ENCODE results near the gene ASPSCR1.
"Not testable (repeated sequence)": the region's sequence is repeated elsewhere in the genome, so short reads cannot be mapped to it uniquely, and the experiment has no call there.

ASPSCR1 gene

DNA sequence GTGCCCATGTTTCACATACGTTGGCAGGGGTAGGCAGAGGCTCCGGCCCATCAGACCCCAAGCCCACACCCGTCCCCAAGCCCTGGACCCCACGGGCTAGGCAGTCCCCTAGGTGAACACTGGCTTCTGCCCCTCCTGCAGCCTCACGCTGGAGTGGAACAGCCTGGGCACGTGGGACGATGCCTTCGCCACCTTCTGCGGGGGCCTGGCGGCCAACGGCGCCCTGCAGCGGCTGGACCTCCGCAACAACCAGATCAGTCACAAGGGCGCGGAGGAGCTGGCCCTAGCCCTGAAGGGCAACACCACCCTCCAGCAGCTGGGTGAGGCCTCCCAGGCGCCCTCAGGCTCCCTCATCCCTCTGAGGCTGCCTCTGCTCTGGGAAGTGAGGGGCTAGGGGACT, 47.4 kb downstream of the ASPSCR1 start:
- no peak for DNase-seq (ENCODE audit: low read depth)

DNA sequence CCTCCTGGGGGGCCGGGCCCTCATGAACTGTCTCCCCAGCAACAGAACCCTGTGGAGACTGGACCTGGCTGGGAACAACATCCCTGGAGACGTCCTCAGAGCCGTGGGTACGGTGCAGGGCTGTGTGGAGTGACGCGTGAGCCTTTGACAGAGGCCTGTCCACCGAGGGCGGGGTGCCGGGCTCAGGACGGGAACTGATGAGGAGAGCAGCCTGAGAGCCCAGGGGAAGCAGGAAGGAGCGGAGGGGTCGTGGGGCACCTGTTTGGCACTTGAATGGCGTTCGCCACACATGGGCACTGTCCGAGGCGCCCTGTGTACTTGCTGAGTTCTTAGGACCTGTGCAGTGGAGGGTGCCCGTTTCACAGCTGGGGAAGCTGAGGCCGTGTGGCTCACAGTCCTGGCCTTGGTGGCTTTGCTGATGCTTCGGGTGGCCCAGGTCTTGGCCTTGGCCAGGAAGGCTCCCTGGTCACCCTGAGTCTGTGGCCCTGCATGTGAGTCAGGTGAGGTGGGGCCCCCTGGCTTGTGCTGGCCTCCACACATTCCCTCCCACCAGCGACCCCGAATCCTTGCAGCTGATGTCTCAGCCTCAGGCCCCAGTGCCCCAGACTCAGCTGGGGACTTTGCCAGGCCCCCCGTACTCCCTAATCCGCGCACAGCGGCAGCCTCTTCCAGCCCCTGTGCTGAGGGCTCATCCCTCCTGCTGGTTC, 48.1 kb downstream of the ASPSCR1 start:
- no peak for DNase-seq (ENCODE audit: low read depth)

- DNase-seq (ENCODE audit: low read depth), result no peak
Measured at GRCh38 chr17:82028246-82028645, 50.8 kb downstream of the ASPSCR1 start.

DNA sequence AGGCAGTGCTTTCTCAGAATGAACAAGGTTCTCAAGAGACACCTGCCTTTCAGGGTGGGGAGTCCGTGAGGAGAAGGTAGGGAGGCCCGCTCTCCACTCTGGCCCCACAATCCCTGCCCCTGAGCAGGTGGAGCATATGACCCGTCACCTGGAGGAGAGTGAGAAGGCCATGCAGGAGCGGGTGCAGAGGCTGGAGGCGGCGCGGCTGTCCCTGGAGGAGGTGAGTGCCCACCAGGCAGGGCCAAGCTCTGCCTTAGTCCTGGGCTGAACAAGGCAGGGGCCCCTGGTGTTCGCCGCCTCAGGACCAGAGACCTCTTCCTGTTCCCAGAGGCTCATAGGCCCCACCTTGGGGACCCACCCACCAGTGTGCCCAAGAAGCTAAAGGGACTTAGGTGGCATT, 51.5 kb downstream of the ASPSCR1 start:
- no peak for DNase-seq (ENCODE audit: low read depth)

DNA sequence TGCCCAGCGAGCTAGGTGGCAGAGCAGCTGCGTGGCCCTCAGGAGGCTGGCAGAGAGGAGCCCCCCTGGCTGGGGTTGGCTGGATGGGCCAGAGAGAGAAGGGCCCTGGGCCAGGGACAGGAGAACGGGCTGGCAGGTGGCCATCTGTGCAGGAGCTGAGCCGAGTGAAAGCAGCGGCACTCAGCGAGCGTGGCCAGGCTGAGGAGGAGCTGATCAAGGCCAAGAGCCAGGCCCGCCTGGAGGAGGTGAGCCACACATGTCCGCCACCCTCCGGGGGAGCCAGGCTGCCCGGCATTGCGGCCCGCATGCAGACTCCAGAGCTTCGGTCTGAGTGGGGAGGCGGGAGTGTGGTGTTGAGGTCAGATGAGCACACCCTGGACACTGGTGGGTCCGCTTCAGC, 52.0 kb downstream of the ASPSCR1 start:
- DNase-seq (ENCODE audit: low read depth), result no peak

- no peak for DNase-seq (ENCODE audit: low read depth)
Measured at GRCh38 chr17:82029990-82030469, 52.6 kb downstream of the ASPSCR1 start.

GRCh38 chr17:82030470-82031302, 53.3 kb downstream of the ASPSCR1 start:
- DNase-seq (ENCODE audit: low read depth), result peak; percentile 84

- no peak for DNase-seq (ENCODE audit: low read depth)
Measured at GRCh38 chr17:82031303-82031884, 54.0 kb downstream of the ASPSCR1 start, which contains the start of gene RAC3. TSS of gene RAC3 (plus strand) at chr17:82031678. CDS start at chr17:82031762, 84 bp downstream.

GRCh38 chr17:82031885-82032627, 54.6 kb downstream of the ASPSCR1 start:
- DNase-seq (ENCODE audit: low read depth), result no peak

GRCh38 chr17:82033359-82034085, 56.1 kb downstream of the ASPSCR1 start:
- DNase-seq (ENCODE audit: low read depth), result no peak

DNA sequence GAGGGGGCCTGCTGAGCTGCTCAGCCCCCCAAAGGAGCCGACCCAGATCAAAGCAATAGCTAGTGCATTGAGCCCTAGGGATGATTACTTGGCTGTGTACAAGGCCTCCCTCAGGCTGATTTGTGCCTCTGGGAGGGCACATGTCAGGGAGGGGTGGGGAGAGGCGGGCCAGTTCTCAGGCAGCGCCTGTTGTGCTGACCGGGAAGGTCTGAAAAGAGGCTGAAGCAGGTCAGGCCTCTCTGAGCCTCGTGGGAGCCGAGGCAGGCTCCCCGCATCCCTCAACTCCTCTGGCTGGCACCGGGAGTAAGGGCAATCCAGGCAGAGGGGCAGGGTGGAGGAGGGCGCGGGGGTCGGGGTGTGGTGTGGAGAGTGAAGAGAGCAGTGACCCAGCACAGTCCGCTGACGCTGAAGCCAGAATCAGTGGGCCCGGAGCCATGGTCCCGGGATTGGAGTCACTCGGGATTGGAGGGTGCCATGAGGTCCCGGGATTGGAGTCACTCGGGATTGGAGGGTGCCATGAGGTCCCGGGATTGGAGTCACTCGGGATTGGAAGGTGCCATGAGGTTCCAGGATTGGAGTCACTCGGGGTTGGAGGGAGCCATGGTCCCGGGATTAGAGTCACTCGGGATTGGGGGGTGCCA, 57.1 kb downstream of the ASPSCR1 start:
- DNase-seq (ENCODE audit: low read depth), result no peak

GRCh38 chr17:82035488-82035887, 58.1 kb downstream of the ASPSCR1 start:
- no peak for DNase-seq (ENCODE audit: low read depth)

- no peak for DNase-seq (ENCODE audit: low read depth)
Measured at GRCh38 chr17:82035956-82036633, 58.7 kb downstream of the ASPSCR1 start.

DNA sequence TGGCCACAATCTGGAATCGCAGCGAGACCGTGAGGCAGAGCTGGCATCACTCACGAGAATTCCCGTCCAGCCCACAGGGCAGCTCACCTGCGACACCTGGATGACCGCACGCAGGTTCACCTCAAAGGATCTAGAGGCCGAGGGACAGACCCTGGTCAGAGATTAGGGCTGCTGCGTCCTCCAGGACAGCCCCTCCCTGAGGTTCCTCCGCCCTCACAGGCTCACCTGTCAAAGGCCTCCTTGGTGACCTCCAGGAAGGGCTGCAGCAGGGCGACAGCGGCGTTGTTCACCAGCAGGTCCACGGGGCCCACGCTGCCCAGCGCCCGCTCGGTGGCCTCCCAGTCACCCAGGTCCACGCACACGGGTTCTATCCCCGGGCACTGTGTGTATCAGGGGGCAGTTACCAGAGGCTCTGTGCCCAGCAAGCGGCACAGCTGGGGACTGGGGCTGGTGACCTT, 59.2 kb downstream of the ASPSCR1 start:
- DNase-seq (ENCODE audit: low read depth), result no peak

- DNase-seq (ENCODE audit: low read depth), result peak; percentile 86
Measured at GRCh38 chr17:82037092-82037888, 59.9 kb downstream of the ASPSCR1 start, which contains the start of gene DCXR. TSS of gene DCXR (minus strand) at chr17:82037697. CDS start at chr17:82037682, 15 bp downstream.

DNA sequence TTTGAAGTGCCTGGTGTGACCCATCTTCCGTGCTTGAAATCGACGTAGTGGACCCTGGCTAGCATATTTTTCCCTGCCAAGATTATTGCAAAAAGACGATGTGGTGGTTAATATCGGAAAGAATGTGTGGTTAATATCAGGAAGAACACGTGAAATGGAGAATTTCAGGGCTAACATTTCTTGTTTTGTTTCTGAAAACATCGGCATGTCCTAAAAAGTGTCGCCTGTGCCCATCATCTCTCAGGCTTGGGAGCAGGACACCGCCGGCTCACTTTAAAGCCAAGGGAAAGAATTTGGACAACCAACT, 60.4 kb downstream of the ASPSCR1 start:
- DNase-seq (ENCODE audit: low read depth), result no peak

DNA sequence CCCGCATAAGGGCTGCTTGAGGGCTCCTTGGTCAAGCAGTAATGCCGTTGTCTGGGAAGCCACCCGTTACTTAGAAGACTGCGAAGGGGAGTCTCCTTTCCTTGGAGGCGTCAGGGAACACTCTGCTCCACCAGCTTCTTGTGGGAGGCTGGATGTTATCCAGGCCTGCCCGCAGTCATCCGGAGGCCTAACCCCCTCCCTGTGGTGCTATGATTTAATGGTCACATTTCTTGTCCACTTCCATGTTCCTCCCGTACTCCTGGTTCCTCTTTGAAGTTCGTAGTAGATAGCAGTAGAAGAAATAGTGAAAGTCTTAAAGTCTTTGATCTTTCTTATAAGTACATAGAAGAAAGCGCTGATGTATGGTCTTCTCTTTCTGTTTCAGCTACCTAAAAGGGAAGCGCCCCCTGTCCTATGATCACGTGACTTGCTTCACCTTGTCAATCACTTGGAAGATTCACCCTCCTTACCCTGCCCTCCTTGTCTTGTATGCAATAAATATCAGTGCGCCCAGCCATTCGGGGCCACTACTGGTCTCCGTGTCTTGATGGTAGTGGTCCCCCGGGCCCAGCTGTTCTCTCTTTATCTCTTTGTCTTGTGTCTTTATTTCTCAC, 61.5 kb downstream of the ASPSCR1 start:
- not testable (repeated sequence) for DNase-seq (ENCODE audit: low read depth)

DNA sequence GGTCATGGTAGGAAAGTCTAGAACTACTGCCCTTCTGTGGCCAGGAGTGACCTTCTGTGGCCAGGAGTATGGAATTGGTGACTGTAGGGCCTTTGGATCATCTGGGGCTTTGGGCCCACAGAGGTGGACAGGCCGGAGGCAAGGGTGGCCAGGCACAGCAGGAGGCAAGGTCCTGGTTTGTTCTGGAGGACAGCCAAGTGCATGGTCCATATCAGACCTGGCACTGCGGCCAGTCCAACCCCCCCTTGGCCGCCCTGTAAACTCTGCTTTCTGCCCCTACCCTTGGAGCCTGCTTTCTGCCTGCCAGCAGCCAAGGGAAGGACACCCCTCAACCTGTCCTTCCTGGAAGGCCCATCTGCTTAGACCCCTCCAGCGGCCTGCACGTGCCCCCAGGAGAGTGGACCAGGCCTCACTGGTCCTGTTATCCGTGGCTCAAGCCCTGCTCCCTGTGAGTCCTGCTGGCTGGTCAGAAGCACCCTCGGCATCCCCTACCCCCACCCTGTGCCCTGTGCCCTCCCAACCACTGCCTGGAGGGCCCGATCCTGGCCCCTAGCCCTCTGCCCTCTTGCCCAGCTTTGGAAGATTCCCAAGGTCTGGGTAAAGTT, 62.4 kb downstream of the ASPSCR1 start:
- DNase-seq (ENCODE audit: low read depth), result no peak

All from CMK (cell line).